Liver (tissue), 3 donors: ENCODE data around the gene ZNF835.

Experiments used
- GABPA ChIP-seq, 2 donors: IDR thresholded peaks in 1 of 2; conservative IDR thresholded peaks in 1 of 2; 2 replicates each; pipeline ENCODE4 v1.6.1; 2016; ENCODE audit warnings: antibody characterized with exemption in 2 of 2, mild to moderate bottlenecking in 1 of 2, moderate library complexity in 1 of 2
- TF ChIP-seq, protein P1 (sequence below): fragments of 150-350 bp; IDR thresholded peaks from 2 replicates; pipeline ENCODE4 v1.5.1; 2017; ENCODE audit warnings: improper control_type of control experiment, low read depth, low read length; ENCODE audit not compliant: missing input control
- donor health status: healthy.
- donor health status: healthy.

DNA sequence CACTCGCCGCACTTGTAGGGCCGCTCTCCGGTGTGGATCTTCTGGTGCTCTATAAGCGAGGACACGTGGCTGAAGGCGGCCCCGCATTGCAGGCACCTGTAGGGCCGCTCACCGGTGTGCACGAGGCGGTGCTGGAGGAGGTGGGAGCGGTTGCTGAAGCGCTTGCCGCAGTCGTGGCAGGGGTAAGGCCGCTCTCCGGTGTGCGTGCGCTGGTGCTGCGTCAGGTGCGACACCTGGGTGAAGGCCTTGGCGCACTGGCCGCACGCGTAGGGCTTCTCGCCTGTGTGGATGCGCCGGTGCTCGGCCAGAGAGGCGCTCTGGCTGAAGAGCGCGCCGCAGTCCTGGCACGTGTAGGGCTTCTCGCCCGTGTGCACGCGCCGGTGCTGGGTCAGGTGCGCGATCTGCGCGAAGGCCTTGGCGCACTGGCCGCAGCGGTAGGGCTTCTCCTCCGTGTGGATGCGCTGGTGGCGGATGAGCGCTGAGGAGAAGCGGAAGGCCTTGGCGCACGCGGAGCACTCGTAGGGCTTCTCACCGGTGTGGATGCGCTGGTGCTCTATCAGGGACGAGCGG, 7.5 kb downstream of the ZNF835 start:
- TF ChIP-seq, protein P1, sequence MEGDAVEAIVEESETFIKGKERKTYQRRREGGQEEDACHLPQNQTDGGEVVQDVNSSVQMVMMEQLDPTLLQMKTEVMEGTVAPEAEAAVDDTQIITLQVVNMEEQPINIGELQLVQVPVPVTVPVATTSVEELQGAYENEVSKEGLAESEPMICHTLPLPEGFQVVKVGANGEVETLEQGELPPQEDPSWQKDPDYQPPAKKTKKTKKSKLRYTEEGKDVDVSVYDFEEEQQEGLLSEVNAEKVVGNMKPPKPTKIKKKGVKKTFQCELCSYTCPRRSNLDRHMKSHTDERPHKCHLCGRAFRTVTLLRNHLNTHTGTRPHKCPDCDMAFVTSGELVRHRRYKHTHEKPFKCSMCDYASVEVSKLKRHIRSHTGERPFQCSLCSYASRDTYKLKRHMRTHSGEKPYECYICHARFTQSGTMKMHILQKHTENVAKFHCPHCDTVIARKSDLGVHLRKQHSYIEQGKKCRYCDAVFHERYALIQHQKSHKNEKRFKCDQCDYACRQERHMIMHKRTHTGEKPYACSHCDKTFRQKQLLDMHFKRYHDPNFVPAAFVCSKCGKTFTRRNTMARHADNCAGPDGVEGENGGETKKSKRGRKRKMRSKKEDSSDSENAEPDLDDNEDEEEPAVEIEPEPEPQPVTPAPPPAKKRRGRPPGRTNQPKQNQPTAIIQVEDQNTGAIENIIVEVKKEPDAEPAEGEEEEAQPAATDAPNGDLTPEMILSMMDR = no peak
- TF ChIP-seq GABPA (IDR thresholded peaks at IDR 0.05 in 1 of 2, conservative IDR thresholded peaks at IDR 0.05 in 1 of 2) = no peak
